Activated T-cell treated with anti-CD3 and anti-CD28 coated beads, Interleukin-2, amount 50 U/mL, for 4 hours (primary cell): ENCODE measurements around the gene PSME3. TPM values are rescaled to one million over a fixed set of nuclear protein-coding genes. Genes with fewer than 3 reads are reported as not detected.
"Not testable (repeated sequence)": the region's sequence is repeated elsewhere in the genome, so short reads cannot be mapped to it uniquely, and the experiment has no call there.

Source experiments
- ATAC-seq, 2 donors: fragments of 200-7000 bp; cut with Tn5 transposase; one replicate each; pipeline ENCODE4 v1.10.0; 2021
- DNase-seq: peaks from one replicate; pipeline ENCODE4 v3.0.0-alpha.2; 2020
- H3K27me3 Mint-ChIP-seq: one replicate; pipeline ENCODE4 v1.8.0; 2021; ENCODE audit warnings: low read depth, mixed read lengths
- H3K36me3 Mint-ChIP-seq: one replicate; pipeline ENCODE4 v1.8.0; 2022; ENCODE audit warnings: mixed read lengths; ENCODE audit not compliant: insufficient read depth
- H3K4me1 Mint-ChIP-seq: one replicate; pipeline ENCODE4 v1.8.0; 2021; ENCODE audit warnings: low read depth, mixed read lengths
- H3K4me3 Mint-ChIP-seq: one replicate; pipeline ENCODE4 v1.8.0; 2021; ENCODE audit warnings: mild to moderate bottlenecking, moderate library complexity, mixed read lengths
- H3K9me3 Mint-ChIP-seq: one replicate; pipeline ENCODE4 v1.8.0; 2021; ENCODE audit warnings: mixed read lengths
- total RNA-seq, 3 donors: library from RNA; stranded (reverse); gene quantifications; one replicate each; pipeline ENCODE4 v1.2.1, GENCODE V29; 2021

Gene PSME3
- total RNA-seq, 3 donors from 2014 or later = 361 to 401 (median 376) TPM

DNA sequence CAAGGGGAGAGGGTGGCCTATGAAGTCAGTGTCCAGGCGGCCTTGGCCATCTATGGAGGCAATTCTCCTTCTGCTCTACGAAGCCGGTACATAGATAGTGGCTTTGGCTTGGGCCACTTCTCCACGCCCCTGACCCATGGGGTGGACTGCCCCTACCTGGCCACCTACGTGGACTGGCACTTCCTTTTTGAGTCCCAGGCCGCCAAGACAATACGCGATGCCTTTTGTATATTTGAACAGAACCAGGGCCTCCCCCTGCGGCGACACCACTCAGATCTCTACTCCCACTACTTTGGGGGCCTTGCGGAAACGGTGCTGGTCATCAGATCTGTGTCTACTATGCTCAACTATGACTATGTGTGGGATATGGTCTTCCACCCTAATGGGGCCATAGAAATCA, 35.1 kb downstream of the PSME3 start:
- Mint-ChIP-seq H3K4me3 (no peak overlapping the region), H3K27me3 (peaks cover 39% of the 10 kb centered on the region), H3K4me1 (no peaks in the 10 kb centered on the region), H3K9me3 (no peaks in the 10 kb centered on the region), H3K36me3 (no peaks in the 10 kb centered on the region)
- DNase-seq = no peak
- no peak for ATAC-seq

DNA sequence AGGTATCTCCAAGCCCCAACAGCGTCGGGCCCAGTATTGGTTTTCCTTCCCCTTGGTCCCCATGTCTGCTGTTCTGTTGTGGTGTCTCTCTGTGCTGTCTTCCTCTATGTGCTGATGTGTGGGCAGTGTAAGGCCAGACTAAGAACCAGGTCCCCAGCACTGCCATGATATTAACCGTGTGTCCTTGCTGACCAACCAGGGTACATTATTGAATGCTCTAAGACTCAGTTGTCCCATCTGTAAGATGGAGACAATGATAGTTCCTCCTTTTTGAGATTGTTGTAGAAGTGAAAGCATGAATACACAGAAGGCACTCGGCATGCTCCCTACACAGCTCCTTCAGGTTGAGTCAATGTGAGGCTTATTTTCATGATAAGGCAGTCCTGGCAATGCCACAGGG, 38.5 kb downstream of the PSME3 start:
- no peak for DNase-seq
- ATAC-seq = no peak
- H3K27me3 Mint-ChIP-seq = peaks cover 28% of the 10 kb centered on the region
- H3K4me3 Mint-ChIP-seq = no peak overlapping the region
- H3K4me1 Mint-ChIP-seq = no peaks in the 10 kb centered on the region
- no peaks in the 10 kb centered on the region for H3K9me3 Mint-ChIP-seq
- H3K36me3 Mint-ChIP-seq = no peaks in the 10 kb centered on the region

DNA sequence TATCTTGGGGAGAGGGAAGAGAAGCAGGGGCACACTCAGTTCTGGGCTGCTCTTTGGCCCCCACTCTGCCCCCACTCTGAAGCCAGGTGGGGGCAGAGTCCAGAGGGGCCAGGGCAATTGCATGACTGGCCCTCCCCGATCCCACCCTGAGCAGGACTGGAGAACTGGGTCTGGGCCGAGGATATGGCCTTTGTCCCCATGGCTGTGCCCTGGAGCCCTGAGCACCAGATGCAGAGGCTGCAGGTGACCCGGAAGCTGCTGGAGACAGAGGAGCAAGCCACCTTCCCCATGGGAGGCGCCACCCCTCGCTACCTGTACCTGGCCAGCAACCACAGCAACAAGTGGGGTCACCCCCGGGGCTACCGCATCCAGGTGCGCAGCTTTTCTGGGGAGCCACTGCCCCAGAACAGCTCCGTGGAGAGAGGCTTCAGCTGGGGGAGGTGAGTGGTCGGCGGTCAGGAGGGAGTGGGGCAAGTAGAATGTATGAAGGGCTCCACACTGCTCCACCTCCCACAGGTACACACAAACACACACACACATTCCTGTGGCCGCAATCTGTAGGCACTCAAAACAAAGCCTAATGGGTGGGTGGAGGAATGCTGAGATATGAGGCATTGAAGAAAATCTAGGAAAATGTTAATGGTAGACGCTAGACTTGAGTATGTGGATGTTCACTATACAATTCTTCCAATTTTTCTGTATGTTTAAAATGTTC, 39.2 kb downstream of the PSME3 start:
- peaks cover 31% of the 10 kb centered on the region for H3K27me3 Mint-ChIP-seq
- no peaks in the 10 kb centered on the region for H3K9me3 Mint-ChIP-seq
- no peaks in the 10 kb centered on the region for H3K4me1 Mint-ChIP-seq
- DNase-seq (no peak), ATAC-seq (no peak)
- H3K36me3 Mint-ChIP-seq = no peaks in the 10 kb centered on the region
- no peak overlapping the region for H3K4me3 Mint-ChIP-seq

DNA sequence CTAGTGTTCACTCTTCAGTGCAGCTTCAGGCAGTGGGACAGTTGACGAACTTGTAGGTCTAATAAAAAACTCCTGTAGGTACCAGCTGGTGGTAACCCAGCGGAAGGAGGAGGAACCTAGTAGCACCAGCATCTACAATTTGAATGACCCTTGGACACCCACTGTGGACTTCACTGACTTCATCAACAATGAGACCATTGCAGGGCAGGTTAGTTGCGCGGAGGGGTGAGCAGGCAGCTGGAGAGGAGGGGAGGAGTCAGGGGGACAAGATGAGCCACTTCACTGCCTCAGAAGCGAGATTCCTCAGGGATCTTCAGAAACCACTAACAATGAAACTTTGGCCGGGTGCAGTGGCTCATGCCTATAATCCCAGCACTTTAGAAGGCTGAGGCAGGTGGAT, 40.1 kb downstream of the PSME3 start:
- no peaks in the 10 kb centered on the region for H3K9me3 Mint-ChIP-seq
- no peaks in the 10 kb centered on the region for H3K36me3 Mint-ChIP-seq
- H3K4me1 Mint-ChIP-seq = no peaks in the 10 kb centered on the region
- H3K27me3 Mint-ChIP-seq = peaks cover 30% of the 10 kb centered on the region
- DNase-seq (no peak), ATAC-seq (no peak)
- H3K4me3 Mint-ChIP-seq = no peak overlapping the region

DNA sequence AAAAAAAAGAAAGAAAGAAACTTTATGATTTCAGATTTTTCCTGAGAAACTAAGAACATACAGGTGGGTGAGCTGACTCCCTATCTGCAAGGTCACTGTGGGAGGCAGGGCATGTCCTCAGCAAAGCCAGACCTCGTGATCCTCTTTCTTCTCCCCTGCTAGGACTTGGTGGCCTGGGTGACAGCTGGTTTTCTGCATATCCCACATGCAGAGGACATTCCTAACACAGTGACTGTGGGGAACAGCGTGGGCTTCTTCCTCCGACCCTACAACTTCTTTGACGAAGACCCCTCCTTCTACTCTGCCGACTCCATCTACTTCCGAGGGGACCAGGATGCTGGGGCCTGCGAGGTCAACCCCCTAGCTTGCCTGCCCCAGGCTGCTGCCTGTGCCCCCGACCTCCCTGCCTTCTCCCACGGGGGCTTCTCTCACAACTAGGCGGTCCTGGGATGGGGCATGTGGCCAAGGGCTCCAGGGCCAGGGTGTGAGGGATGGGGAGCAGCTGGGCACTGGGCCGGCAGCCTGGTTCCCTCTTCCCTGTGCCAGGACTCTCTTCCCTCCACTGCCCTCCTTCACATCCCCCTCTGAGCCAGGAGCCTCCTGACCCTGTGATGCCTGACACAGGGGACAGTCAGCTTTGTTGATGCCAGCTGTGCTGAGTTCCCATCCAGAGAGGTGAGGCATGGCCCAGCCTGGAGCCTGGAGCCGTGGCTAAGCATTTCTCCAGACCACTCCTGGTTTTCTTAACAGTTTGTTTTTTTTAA, 40.9 kb downstream of the PSME3 start:
- ATAC-seq, H3K36me3 Mint-ChIP-seq, H3K9me3 Mint-ChIP-seq, DNase-seq, H3K4me3 Mint-ChIP-seq, H3K4me1 Mint-ChIP-seq: not testable (repeated sequence)
- peaks cover 30% of the 10 kb centered on the region for H3K27me3 Mint-ChIP-seq

DNA sequence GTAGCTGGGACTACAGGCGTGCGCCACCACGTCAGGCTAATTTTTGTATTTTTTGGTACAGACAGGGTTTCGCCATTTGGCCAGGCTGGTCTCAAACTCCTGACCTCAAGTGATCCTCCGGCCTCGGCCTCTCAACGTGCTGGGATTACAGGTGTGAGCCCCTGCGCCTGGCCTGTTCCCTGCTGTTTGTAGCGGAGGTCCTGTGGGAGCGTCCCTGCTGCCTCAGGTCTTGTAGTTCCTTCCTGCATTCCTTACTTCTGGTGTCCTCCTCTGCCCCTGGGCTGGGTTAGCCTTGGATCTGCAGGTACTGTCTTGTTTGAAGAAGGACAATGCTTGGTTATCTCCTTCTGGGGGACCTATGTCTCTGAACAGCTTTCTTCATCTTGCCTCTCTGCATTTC, 43.8 kb downstream of the PSME3 start:
- DNase-seq (no peak), ATAC-seq (no peak)
- Mint-ChIP-seq H3K27me3 (peaks cover 18% of the 10 kb centered on the region), H3K4me1 (no peaks in the 10 kb centered on the region), H3K36me3 (no peaks in the 10 kb centered on the region), H3K4me3 (no peak overlapping the region), H3K9me3 (no peaks in the 10 kb centered on the region)

DNA sequence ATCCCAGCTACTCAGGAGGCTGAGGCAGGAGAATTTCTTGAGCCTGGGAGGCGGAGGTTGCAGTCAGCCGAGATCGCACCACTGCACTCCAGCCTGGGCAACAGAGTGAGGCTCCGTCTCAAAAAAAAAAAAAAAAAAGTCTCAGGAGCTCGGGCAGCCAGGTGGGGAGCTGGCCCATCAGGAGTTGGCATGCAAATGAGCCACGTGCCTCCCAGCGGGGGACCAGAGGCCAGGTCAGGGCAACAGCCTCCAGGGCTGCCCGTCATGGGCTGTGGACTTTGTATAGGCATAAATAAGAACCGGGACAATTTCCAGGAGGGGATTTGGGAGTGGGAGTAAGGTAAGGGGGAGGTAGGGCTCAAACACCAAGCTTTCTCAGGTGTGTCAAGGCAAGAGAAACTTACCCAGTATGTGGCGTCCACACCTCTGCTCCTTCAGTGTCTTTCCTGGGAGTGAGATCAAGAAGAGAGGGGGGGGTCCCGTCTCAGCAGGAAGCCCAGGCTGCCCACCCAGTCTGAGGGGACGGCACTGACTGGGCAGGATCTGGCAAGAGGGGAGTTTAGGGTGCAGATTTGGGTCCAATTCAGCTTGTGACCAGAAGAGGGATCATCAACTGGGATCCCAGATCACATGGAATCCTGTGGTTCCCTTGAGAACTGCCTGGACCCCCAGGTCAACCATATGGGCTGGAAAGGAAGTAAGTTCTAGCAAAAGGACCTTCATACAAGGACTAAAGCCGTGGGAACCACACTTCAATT, 45.1 kb downstream of the PSME3 start:
- DNase-seq (no peak), ATAC-seq (no peak)
- Mint-ChIP-seq H3K27me3 (peaks cover 14% of the 10 kb centered on the region), H3K4me1 (no peaks in the 10 kb centered on the region), H3K4me3 (no peak overlapping the region), H3K36me3 (no peaks in the 10 kb centered on the region), H3K9me3 (no peaks in the 10 kb centered on the region)

DNA sequence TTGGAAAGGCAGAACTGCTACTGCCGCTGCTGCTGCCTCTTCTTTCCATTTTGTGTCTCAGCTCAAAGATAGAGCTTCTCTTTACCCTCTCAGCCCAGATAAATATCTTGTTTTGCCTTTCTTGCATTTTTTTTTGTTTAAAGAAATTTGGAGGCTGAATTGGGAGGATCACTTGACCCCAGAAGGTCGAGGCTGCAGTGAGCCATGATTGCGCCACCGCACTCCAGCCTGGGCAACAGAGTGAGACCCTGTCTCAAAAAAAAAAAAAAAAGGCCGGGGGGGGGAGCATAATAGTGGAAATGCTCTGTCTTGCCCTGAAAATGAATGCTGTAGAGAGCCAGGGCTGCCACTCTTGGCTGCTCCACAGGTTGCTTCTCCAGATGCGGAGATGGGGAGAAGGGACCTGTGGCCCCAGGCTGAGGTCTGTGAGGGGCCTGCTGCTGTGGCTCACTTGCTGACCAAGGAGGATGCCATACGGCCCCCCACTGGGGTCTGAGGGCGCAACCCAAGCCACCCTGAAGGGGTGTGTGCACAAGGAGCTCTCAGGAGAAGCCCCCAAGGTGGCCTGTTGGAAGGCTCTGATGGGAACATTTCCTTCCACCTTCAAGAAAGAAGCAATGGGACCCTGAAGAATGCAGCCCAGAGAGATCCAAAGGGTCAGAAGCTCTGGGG, 45.9 kb downstream of the PSME3 start:
- no peak overlapping the region for H3K4me3 Mint-ChIP-seq
- no peaks in the 10 kb centered on the region for H3K36me3 Mint-ChIP-seq
- no peaks in the 10 kb centered on the region for H3K4me1 Mint-ChIP-seq
- ATAC-seq = no peak
- no peak for DNase-seq
- peaks cover 18% of the 10 kb centered on the region for H3K27me3 Mint-ChIP-seq
- H3K9me3 Mint-ChIP-seq = no peaks in the 10 kb centered on the region

DNA sequence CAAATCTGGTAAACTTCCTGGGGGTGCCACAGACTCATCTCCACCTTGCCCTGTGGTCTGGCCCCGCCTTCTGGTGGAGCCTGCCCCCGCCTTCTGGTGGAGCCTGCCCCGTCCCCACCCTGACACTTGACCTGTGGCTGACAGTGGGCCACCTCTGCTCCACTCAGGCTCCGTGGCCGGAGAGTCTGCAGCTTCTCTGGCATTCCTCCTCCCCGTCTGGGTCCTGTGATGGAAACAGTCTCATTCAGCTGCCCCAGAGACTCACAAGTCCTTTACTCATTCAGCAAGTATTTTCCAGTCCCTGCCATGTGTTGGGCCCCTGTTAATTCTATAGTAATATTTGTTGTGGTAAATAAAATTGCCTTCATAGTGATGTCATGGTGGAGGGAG, 46.4 kb downstream of the PSME3 start:
- Mint-ChIP-seq H3K9me3 (no peaks in the 10 kb centered on the region), H3K4me1 (no peaks in the 10 kb centered on the region), H3K4me3 (no peak overlapping the region), H3K36me3 (no peaks in the 10 kb centered on the region), H3K27me3 (peaks cover 18% of the 10 kb centered on the region)
- ATAC-seq = no peak
- no peak for DNase-seq

DNA sequence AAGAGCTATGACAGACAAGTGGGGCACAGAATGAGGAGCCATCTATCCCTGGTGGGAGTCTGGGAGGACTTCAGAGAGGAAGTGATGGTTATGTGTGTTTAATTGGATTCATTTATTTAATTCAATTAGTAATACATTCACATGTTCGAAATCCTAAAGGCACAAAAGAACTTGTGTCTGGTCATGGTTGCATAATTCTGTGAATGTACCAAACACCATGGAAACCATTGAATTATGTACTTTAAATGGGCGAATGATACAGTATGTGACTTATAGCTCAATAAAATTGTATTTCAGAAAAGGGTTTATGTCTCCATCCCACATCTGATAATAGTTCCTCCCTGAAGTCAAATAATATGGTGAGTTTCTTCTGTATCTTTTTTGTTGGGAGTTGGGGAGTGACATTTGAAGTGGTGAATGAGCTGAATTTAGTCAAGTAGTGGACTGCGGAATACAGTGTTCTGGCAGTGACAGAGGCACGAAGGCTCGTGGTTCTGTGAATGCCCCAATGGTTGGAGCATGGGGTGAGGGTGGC, 47.6 kb downstream of the PSME3 start:
- Mint-ChIP-seq H3K4me1 (no peaks in the 10 kb centered on the region), H3K36me3 (no peaks in the 10 kb centered on the region), H3K27me3 (peaks cover 16% of the 10 kb centered on the region), H3K4me3 (no peak overlapping the region), H3K9me3 (no peaks in the 10 kb centered on the region)
- DNase-seq (no peak), ATAC-seq (no peak)

DNA sequence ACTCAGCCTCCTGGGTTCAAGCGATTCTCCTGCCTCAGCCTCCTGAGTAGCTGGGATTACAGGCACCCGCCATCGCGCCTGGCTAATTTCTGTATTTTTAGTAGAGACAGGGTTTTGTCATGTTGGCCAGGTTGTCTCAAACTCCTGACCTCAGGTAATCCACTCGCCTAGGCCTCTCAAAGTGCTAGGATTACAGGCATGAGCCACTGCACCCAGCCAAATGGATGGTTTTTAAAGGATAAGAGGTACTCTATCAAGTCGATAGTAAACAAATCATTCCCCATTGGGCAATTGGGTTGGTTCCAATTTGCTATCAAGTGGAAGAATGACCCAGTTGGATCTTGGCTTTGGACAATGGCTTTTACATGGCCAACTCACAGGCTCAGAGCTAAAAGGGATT, 48.5 kb downstream of the PSME3 start:
- peaks cover 20% of the 10 kb centered on the region for H3K27me3 Mint-ChIP-seq
- not testable (repeated sequence) for H3K4me1 Mint-ChIP-seq, DNase-seq, H3K9me3 Mint-ChIP-seq, H3K36me3 Mint-ChIP-seq, ATAC-seq, H3K4me3 Mint-ChIP-seq

DNA sequence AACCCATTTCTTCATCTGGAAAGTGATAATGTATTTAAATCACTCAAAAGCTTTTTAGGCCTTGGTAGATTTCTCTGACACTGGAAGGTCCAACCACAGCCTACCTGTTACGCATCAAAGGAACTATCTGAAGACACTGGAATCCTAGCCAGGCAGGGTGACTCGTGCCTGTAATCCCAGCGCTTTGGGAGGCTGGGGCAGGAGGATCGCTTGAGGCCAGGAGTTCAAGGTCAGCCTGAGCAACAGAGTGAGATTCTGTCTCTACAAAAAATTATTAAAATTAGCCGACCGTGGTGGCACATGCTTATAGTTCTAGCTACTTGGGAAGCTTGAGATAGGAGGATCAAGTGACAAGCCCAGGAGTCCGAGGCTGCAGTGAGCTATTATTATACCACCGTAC, 49.0 kb downstream of the PSME3 start:
- Mint-ChIP-seq H3K4me3 (no peak overlapping the region), H3K9me3 (no peaks in the 10 kb centered on the region), H3K27me3 (peaks cover 19% of the 10 kb centered on the region), H3K36me3 (no peaks in the 10 kb centered on the region), H3K4me1 (peaks cover 2% of the 10 kb centered on the region)
- no peak for DNase-seq
- no peak for ATAC-seq

DNA sequence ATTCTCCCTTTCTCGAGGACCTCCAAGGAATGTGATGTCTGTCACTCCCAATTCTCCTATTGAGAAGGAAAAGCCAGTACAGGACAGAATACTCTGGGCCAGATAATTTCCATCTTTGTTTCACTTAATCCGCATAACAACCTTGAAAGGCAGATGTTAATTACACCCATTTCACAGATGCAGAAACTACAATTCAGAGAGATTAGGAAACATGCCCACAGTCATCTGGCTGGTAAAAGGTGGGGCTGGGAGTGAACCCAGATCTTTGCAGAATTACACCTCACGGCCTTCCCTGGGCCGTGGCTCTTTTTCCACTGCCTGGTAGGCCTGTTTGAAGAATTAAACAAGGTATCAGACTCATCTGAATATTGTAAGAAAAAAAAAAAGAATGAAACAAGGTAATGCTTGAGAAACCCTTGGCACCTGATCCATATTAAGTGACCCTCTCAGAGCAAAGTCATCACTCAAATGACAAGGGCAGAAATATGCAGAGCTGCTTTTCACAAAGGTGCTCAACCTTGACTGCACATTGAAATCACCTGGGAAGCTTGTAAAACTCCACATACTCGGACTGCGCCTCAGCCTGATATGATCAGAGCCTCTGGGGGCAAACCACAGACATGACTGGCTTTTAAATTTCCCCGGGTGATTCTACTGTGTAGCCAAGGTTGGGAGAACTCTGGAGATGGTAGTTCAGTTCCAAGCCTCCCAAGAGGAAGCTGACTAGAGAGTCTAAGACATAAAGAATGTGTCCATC, 50.8 kb downstream of the PSME3 start:
- H3K27me3 Mint-ChIP-seq = peaks cover 13% of the 10 kb centered on the region
- H3K4me1 Mint-ChIP-seq = peaks cover 2% of the 10 kb centered on the region
- ATAC-seq (no peak), DNase-seq (no peak)
- H3K9me3 Mint-ChIP-seq = no peaks in the 10 kb centered on the region
- H3K36me3 Mint-ChIP-seq = no peaks in the 10 kb centered on the region
- H3K4me3 Mint-ChIP-seq = no peak overlapping the region
